Measurements from ENCODE around the gene KCNK3. TPM values are rescaled to one million over a fixed set of nuclear protein-coding genes. Genes with fewer than 3 reads are reported as not detected.
A peak's percentile ranks its signal among the peaks of the same experiment; 100 is the strongest.

The KCNK3 gene
- total RNA-seq (8.1 TPM), polyA plus RNA-seq (ENCODE audit: insufficient read depth, low read depth, low replicate concordance) (2.1 TPM)
- long read RNA-seq, donor 1, full-length matches to known transcripts, result 1 of 1 reads
- long read RNA-seq, donor 1, partial matches to known transcripts, result 0 of 1 reads
- long read RNA-seq, donor 1, other reads (novel, unspliced or antisense), result 0 of 1 reads
- long read RNA-seq, donor 2, result 0 reads
- long read RNA-seq, donor 3, full-length matches to known transcripts, result 6 of 6 reads
- long read RNA-seq, donor 3, partial matches to known transcripts, result 0 of 6 reads
- long read RNA-seq, donor 3, other reads (novel, unspliced or antisense), result 0 of 6 reads
- long read RNA-seq, donor 4, result 0 reads
- long read RNA-seq, donor 5, result 0 reads
- long read RNA-seq, donor 6, result 0 reads
- long read RNA-seq, donor 7, full-length matches to known transcripts, result 15 of 22 reads
- long read RNA-seq, donor 7, partial matches to known transcripts, result 0 of 22 reads
- long read RNA-seq, donor 7, other reads (novel, unspliced or antisense), result 7 of 22 reads
- long read RNA-seq, donor 8, result 0 reads
- long read RNA-seq, donor 9, full-length matches to known transcripts, result 1 of 1 reads
- long read RNA-seq, donor 9, partial matches to known transcripts, result 0 of 1 reads
- long read RNA-seq, donor 9, other reads (novel, unspliced or antisense), result 0 of 1 reads
- long read RNA-seq, donor 10, full-length matches to known transcripts, result 1 of 1 reads
- long read RNA-seq, donor 10, partial matches to known transcripts, result 0 of 1 reads
- long read RNA-seq, donor 10, other reads (novel, unspliced or antisense), result 0 of 1 reads

DNA sequence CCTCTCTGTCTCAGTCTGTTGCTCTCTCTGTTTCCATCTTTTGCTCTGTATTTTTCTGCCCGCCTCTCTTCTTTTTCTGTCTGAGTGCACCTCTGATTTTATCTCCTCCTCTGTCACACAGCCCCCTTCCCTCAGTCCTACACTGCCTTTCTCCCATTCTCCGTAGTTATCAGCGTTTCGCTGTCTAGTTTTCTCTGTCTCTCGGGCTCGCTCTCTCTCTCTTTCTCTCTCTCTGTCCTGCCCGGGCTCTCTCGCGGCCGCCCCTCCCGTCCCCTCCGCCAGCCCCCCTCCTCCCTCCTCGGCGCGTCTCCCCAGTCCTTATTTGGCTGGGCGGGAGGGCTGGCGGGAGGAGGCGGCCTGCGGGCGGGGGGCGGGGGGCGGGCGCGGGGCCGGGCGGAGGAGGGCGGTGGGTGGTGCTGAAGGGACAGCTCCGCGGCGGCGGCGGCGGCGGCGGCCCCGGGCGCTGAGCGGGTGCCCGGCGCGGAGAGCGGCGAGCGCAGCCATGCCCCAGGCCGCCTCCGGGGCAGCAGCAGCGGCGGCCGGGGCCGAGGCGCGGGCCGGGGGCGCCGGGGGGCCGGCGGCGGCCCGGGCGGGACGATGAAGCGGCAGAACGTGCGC, at the start of gene KCNK3:
Gene KCNK3 (plus strand): TSS at position 444 of the 618 bp plus-strand sequence. CDS start 154 bp downstream, at position 598.
- H3K27ac ChIP-seq (ENCODE audit: low read depth in 2 of 2, low read length in 2 of 2), result no peak within 1 kb of the TSS
- H3K9ac ChIP-seq (ENCODE audit: low read length in 3 of 3), result no peak within 1 kb of the TSS

DNA sequence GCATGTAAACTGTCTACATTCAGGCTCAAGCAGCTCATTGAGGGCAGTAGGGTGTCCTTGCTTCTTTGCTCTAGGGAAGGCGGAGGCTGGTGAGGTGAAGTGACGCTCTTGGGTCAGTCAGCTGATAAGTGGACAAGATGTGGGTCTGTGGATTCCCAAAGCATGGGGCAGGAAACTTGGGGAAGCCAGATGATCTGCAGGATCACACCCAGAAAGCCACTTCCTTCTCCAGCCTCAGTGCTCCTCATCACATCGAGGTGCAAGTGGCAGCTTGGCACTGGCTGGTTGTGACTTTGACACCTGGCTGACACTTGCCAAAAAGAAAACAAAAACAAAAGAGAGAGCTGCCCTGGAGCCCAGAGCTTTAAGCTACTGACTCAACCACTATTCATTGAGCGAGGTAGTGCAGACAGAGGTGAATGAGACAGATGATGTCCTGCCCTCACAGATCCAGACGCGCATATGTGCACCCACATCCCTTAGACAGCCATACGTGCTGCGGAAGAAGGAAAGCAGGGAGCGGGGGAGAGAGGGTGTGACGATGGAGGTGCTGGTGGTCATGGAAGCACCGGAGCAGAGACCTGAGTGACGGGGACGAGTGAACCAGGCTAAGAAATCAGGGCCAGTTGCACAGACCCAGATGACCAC, 48.2 kb upstream of the KCNK3 start:
- DNase-seq (no peak), FAIRE-seq (no peak)
- H3K4me1 ChIP-seq (ENCODE audit: control insufficient read depth in 2 of 3, insufficient read depth in 2 of 3, low read depth in 1 of 3, low read length in 3 of 3), result peaks cover 0 to 10% (median 8%) of the 10 kb centered on the region in 3 donors
- no peak overlapping the region for H3K9ac ChIP-seq (ENCODE audit: low read length in 3 of 3)
- H3K27ac ChIP-seq (ENCODE audit: low read depth in 2 of 2, low read length in 2 of 2), result no peak overlapping the region
- no peaks in the 10 kb centered on the region for H3K27me3 ChIP-seq (ENCODE audit: control insufficient read depth, insufficient read depth, low read length)
- no peaks in the 10 kb centered on the region for H3K9me3 ChIP-seq (ENCODE audit: control insufficient read depth in 2 of 3, insufficient read depth in 1 of 3, low read length in 3 of 3)
- H3K4me3 ChIP-seq (ENCODE audit: low read length in 3 of 3), result no peak overlapping the region
- TF ChIP-seq, protein P1, sequence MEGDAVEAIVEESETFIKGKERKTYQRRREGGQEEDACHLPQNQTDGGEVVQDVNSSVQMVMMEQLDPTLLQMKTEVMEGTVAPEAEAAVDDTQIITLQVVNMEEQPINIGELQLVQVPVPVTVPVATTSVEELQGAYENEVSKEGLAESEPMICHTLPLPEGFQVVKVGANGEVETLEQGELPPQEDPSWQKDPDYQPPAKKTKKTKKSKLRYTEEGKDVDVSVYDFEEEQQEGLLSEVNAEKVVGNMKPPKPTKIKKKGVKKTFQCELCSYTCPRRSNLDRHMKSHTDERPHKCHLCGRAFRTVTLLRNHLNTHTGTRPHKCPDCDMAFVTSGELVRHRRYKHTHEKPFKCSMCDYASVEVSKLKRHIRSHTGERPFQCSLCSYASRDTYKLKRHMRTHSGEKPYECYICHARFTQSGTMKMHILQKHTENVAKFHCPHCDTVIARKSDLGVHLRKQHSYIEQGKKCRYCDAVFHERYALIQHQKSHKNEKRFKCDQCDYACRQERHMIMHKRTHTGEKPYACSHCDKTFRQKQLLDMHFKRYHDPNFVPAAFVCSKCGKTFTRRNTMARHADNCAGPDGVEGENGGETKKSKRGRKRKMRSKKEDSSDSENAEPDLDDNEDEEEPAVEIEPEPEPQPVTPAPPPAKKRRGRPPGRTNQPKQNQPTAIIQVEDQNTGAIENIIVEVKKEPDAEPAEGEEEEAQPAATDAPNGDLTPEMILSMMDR (IDR thresholded peaks at IDR 0.05; ENCODE audit: borderline replicate concordance, extremely low read depth, insufficient read depth), result no peak
- intact Hi-C loops (cut with DNase I), result no loop called here
- H3K36me3 ChIP-seq (ENCODE audit: control insufficient read depth in 2 of 3, insufficient read depth in 3 of 3, low read length in 3 of 3), result no peaks in the 10 kb centered on the region

More for the DNA sequence above, at the start of gene KCNK3:
- peak; percentile 74 to 95 (median 85) for DNase-seq
- Histone ChIP-seq H3K4me3 (ENCODE audit: low read length in 3 of 3) (peak within 1 kb of the TSS in 1 of 3 donors; percentile 45), H3K27me3 (ENCODE audit: control insufficient read depth, insufficient read depth, low read length) (peaks cover 21% of the 10 kb centered on the region), H3K9me3 (ENCODE audit: control insufficient read depth in 2 of 3, insufficient read depth in 1 of 3, low read length in 3 of 3) (no peaks in the 10 kb centered on the region), H3K4me1 (ENCODE audit: control insufficient read depth in 2 of 3, insufficient read depth in 2 of 3, low read depth in 1 of 3, low read length in 3 of 3) (peaks cover 2 to 6% (median 4%) of the 10 kb centered on the region in 3 donors), H3K36me3 (ENCODE audit: control insufficient read depth in 2 of 3, insufficient read depth in 3 of 3, low read length in 3 of 3) (no peaks in the 10 kb centered on the region)
- intact Hi-C loops (cut with DNase I), result no loop called here
- TF ChIP-seq, protein P1 (IDR thresholded peaks at IDR 0.05; ENCODE audit: borderline replicate concordance, extremely low read depth, insufficient read depth), result no peak
- no peak for FAIRE-seq

DNA sequence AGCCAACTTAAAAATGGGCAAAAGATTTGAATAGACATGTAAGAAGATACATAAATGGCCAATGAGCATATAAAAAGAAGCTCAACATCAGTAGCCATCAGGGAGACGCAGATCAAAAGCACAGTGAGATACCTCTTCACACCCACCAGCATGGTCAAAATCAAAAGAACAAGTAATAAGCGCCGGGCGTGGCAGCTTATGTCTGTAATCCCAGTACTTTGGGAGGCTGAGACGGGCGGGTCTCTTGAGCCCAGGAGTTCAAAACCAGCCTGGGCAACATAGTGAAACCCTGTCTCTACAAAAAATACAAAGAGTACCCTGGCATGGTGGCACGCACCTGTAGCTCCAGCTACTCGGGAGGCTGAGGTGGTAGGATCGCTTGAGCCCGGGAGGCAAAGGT, 46.8 kb upstream of the KCNK3 start:
- no peak overlapping the region for H3K4me3 ChIP-seq (ENCODE audit: low read length in 3 of 3)
- FAIRE-seq, result no peak
- intact Hi-C loops (cut with DNase I), result no loop called here
- H3K4me1 ChIP-seq (ENCODE audit: control insufficient read depth in 2 of 3, insufficient read depth in 2 of 3, low read depth in 1 of 3, low read length in 3 of 3), result peaks cover 0 to 3% (median 3%) of the 10 kb centered on the region in 3 donors
- no peak overlapping the region for H3K9ac ChIP-seq (ENCODE audit: low read length in 3 of 3)
- DNase-seq, result peak in 1 of 5 donors; percentile 17
- no peaks in the 10 kb centered on the region for H3K27me3 ChIP-seq (ENCODE audit: control insufficient read depth, insufficient read depth, low read length)
- TF ChIP-seq, protein P1 (IDR thresholded peaks at IDR 0.05; ENCODE audit: borderline replicate concordance, extremely low read depth, insufficient read depth), result no peak
- H3K36me3 ChIP-seq (ENCODE audit: control insufficient read depth in 2 of 3, insufficient read depth in 3 of 3, low read length in 3 of 3), result no peaks in the 10 kb centered on the region
- no peak overlapping the region for H3K27ac ChIP-seq (ENCODE audit: low read depth in 2 of 2, low read length in 2 of 2)
- no peaks in the 10 kb centered on the region for H3K9me3 ChIP-seq (ENCODE audit: control insufficient read depth in 2 of 3, insufficient read depth in 1 of 3, low read length in 3 of 3)
